Small intestine (tissue), 7 donors: ENCODE measurements around the gene TJP3. TPM values are rescaled to one million over a fixed set of nuclear protein-coding genes. Genes with fewer than 3 reads are reported as not detected.
A peak's percentile ranks its signal among the peaks of the same experiment; 100 is the strongest.
"Not testable (repeated sequence)": the region's sequence is repeated elsewhere in the genome, so short reads cannot be mapped to it uniquely, and the experiment has no call there.

Source experiments
- DNase-seq, 2 donors: peaks; one replicate each; pipeline versions ENCODE4 v3.0.0 to v3.0.0-alpha.2; 2013
- FAIRE-seq: peaks from 2 replicates; lab custom pipeline; 2012; peaks lifted over from hg19 to GRCh38; lab: Jason Lieb, UNC
- H3K27ac ChIP-seq, 3 donors: one replicate each; pipeline ENCODE4 v1.5.1; 2013; ENCODE audit warnings: low read length in 2 of 3, mild to moderate bottlenecking in 2 of 3, control low read depth in 1 of 3, inconsistent platforms in 1 of 3, low read depth in 1 of 3, moderate library complexity in 1 of 3
- H3K27me3 ChIP-seq, 3 donors: one replicate each; pipeline ENCODE4 v1.6.1; 2013; ENCODE audit warnings: low read length in 3 of 3, inconsistent platforms in 1 of 3; ENCODE audit not compliant: control insufficient read depth in 3 of 3, insufficient read depth in 3 of 3
- H3K36me3 ChIP-seq, 3 donors: one replicate each; pipeline ENCODE4 v1.6.1; 2013; ENCODE audit warnings: low read length in 3 of 3, inconsistent platforms in 1 of 3, low read depth in 1 of 3, mild to moderate bottlenecking in 1 of 3, moderate library complexity in 1 of 3; ENCODE audit not compliant: control insufficient read depth in 3 of 3, insufficient read depth in 2 of 3
- H3K4me1 ChIP-seq, 3 donors: one replicate each; pipeline ENCODE4 v1.6.1; 2013; ENCODE audit warnings: low read length in 2 of 3, inconsistent platforms in 1 of 3, low read depth in 1 of 3, mild to moderate bottlenecking in 1 of 3, moderate library complexity in 1 of 3; ENCODE audit not compliant: control insufficient read depth in 3 of 3, insufficient read depth in 2 of 3
- H3K4me3 ChIP-seq, 3 donors: one replicate each; pipeline ENCODE4 v1.5.1; 2013; ENCODE audit warnings: low read length in 3 of 3, control low read depth in 1 of 3, inconsistent platforms in 1 of 3, low read depth in 1 of 3, mild to moderate bottlenecking in 1 of 3, moderate library complexity in 1 of 3
- H3K9me3 ChIP-seq, 2 donors: one replicate each; pipeline ENCODE4 v1.6.1; 2013; ENCODE audit warnings: low read depth in 1 of 2, low read length in 1 of 2; ENCODE audit not compliant: control insufficient read depth in 2 of 2, insufficient read depth in 1 of 2
- WGBS, 3 donors: extraction: QIAGEN DNeasy Blood & Tissue Kit; methylation state at CpG; one replicate each; pipeline ENCODE4 v1.1.7; 2013; 5-methylcytosine and 5-hydroxymethylcytosine counted together
- polyA plus RNA-seq, 4 donors: library from polyadenylated mRNA; stranded (reverse) in 3 of 4; unstranded in 1 of 4; fragments of 200-250 nt in 3 of 4; fragments of 120-200 nt in 1 of 4; gene quantifications; one replicate each; pipeline versions ENCODE4 v1.2.1 to v1.2.3, GENCODE V29; 2013
- donor health status: healthy with polysubstance abuse.
- donor health status: control.
- donor health status: control.
- donor health status: Bipolar disorder and iron deficiency.
- donor health status: healthy.

TJP3 gene
- polyA plus RNA-seq, 4 donors = 74.5 to 385 (median 188) TPM

GRCh38 chr19:3765757-3766156 is 57.6 kb downstream of the TJP3 start:
- H3K27me3 ChIP-seq, FAIRE-seq, H3K27ac ChIP-seq, DNase-seq, H3K9me3 ChIP-seq, H3K4me3 ChIP-seq: not testable (repeated sequence)
- Histone ChIP-seq H3K4me1 (peaks cover 0 to 24% (median 0%) of the 10 kb centered on the region in 3 donors), H3K36me3 (peaks cover 5 to 41% (median 8%) of the 10 kb centered on the region in 3 donors)
- 94 to 96% (median 95%) methylated on average over 4 to 5 of the region's 5 CpGs for WGBS, 3 donors

GRCh38 chr19:3766520-3766919 is 58.3 kb downstream of the TJP3 start:
- DNase-seq = no peak
- Histone ChIP-seq H3K27me3 (no peaks in the 10 kb centered on the region), H3K36me3 (peaks cover 5 to 41% (median 8%) of the 10 kb centered on the region in 3 donors), H3K9me3 (no peaks in the 10 kb centered on the region), H3K4me3 (no peak overlapping the region), H3K27ac (no peak overlapping the region), H3K4me1 (peaks cover 0 to 23% (median 0%) of the 10 kb centered on the region in 3 donors)
- 71 to 89% (median 72%) methylated on average over 7 of the region's 7 CpGs for WGBS, 3 donors
- FAIRE-seq = no peak

GRCh38 chr19:3767050-3767449 is 58.9 kb downstream of the TJP3 start:
- FAIRE-seq (no peak), DNase-seq (no peak)
- no peak overlapping the region for H3K4me3 ChIP-seq
- H3K36me3 ChIP-seq = peaks cover 5 to 41% (median 8%) of the 10 kb centered on the region in 3 donors
- 92 to 95% (median 94%) methylated on average over 22 to 23 of the region's 23 CpGs for WGBS, 3 donors
- H3K9me3 ChIP-seq = no peaks in the 10 kb centered on the region
- no peaks in the 10 kb centered on the region for H3K27me3 ChIP-seq
- peaks cover 0 to 18% (median 0%) of the 10 kb centered on the region in 3 donors for H3K4me1 ChIP-seq
- H3K27ac ChIP-seq = no peak overlapping the region

DNA sequence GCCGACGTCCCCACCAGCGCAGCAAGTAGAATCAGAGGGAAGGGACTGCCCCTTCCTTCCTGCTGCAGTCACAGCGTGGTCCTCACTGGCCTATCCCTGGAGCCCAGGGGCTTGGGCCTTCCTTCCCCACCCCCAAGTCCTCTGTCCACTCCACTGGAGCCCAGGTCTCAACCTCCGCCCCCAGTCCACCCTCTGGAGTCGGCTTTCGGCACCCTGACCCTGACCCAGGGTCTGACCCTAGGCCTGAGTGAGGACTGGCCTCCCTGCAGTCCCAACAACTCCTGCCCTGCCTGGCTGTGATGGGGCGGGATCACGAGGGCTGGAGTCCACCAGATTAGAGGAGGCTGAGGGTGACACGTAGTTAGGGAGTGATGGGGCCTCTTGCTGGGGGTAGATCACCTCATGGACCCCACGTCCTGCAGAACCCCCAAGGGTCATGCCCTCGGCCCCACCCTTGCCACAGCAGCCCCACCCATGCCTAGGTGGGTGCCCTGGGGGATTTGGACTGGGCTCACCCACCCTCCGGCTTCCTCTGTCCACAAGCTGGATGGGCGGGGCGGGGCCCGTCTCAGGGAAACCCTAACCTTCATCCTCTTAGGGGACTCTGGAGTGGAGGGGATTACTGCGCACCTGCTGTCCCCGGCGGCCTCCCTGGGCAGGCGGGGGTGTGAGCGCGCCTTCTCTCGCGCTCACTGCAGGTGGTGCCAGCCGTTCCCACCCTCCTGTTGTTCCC is 60.0 kb downstream of the TJP3 start:
- FAIRE-seq (no peak), DNase-seq (peak in 1 of 2 donors; percentile 60)
- peaks cover 5 to 41% (median 8%) of the 10 kb centered on the region in 3 donors for H3K36me3 ChIP-seq
- 81 to 83% (median 83%) methylated on average over 20 to 25 of the region's 25 CpGs for WGBS, 3 donors
- H3K4me1 ChIP-seq = peaks cover 0 to 16% (median 0%) of the 10 kb centered on the region in 3 donors
- no peak overlapping the region for H3K4me3 ChIP-seq
- no peaks in the 10 kb centered on the region for H3K9me3 ChIP-seq
- H3K27me3 ChIP-seq = no peaks in the 10 kb centered on the region
- peak overlapping the region in 1 of 3 donors; percentile 50 for H3K27ac ChIP-seq

DNA sequence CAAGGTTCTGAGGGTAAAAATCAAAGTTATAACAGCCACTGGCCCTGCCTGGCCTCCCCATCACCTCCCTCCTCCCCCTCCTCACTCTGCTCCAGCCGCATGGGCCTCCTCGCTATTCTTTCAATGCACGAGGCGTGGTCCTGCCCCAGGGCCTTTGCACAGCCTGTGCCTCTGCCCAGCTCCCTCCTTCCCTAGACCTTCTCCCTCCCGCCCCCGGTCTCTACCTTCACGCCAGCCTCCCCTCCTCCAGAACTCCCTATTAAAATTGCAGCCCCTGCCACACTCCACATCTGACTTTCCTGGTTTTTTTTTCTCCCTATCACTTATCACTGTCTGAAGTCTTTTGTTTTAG is 60.5 kb downstream of the TJP3 start:
- peak overlapping the region in 1 of 3 donors; percentile 33 for H3K27ac ChIP-seq
- FAIRE-seq (no peak), DNase-seq (no peak)
- peaks cover 0 to 13% (median 0%) of the 10 kb centered on the region in 3 donors for H3K4me1 ChIP-seq
- no peaks in the 10 kb centered on the region for H3K9me3 ChIP-seq
- WGBS, 3 donors = 89 to 94% (median 92%) methylated on average over 7 of the region's 7 CpGs
- H3K4me3 ChIP-seq = no peak overlapping the region
- H3K36me3 ChIP-seq = peaks cover 5 to 41% (median 8%) of the 10 kb centered on the region in 3 donors
- no peaks in the 10 kb centered on the region for H3K27me3 ChIP-seq

DNA sequence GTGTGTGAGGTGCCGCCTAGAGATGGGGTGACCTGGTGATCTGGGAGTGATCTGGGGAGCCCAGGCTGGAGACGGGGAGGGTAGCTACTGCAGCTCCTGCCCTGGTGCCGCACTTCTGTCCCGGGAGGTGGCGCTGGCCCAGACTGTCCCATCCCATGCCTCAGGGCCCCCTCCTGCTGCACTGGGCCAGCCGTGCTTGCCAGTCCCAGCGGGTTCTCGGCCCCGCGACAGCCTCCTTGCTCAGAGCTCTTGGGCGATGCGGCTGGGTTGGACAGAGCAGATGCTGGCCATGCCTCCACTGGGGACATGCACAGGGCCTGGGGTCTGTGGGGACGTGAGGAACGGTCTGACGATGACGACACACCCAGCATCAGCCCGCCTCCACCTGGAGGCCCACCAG is 61.3 kb downstream of the TJP3 start:
- FAIRE-seq (no peak), DNase-seq (no peak)
- no peaks in the 10 kb centered on the region for H3K9me3 ChIP-seq
- 81 to 88% (median 85%) methylated on average over 16 to 17 of the region's 17 CpGs for WGBS, 3 donors
- peaks cover 0 to 13% (median 0%) of the 10 kb centered on the region in 3 donors for H3K4me1 ChIP-seq
- H3K36me3 ChIP-seq = peaks cover 5 to 41% (median 8%) of the 10 kb centered on the region in 3 donors
- no peak overlapping the region for H3K27ac ChIP-seq
- no peak overlapping the region for H3K4me3 ChIP-seq
- no peaks in the 10 kb centered on the region for H3K27me3 ChIP-seq

GRCh38 chr19:3770136-3770999 is 62.2 kb downstream of the TJP3 start:
- no peak for FAIRE-seq
- WGBS, 3 donors = 68 to 87% (median 80%) methylated on average over 35 to 53 of the region's 53 CpGs
- H3K9me3 ChIP-seq = no peaks in the 10 kb centered on the region
- H3K27ac ChIP-seq = no peak overlapping the region
- H3K4me3 ChIP-seq = no peak overlapping the region
- H3K27me3 ChIP-seq = no peaks in the 10 kb centered on the region
- H3K4me1 ChIP-seq = peaks cover 0 to 13% (median 0%) of the 10 kb centered on the region in 3 donors
- H3K36me3 ChIP-seq = peaks cover 0 to 36% (median 8%) of the 10 kb centered on the region in 3 donors
- DNase-seq = no peak
